Heart left ventricle (tissue), 13 donors: Measurements from ENCODE around the gene C13orf42.

Experiments used
- CTCF ChIP-seq, 12 donors: fragments of 200-600 bp; sonication (generic) in 4 of 12; IDR thresholded peaks; one replicate each; pipeline versions ENCODE4 v1.5.0 to v1.8.0; 2018 to 2022; ENCODE audit warnings: antibody characterized with exemption in 12 of 12, mild to moderate bottlenecking in 5 of 12
- POLR2A ChIP-seq, 2 donors: fragments of 450-650 bp; IDR thresholded peaks; one replicate each; pipeline ENCODE4 v1.6.1; 2017; ENCODE audit warnings: antibody characterized with exemption in 2 of 2, mild to moderate bottlenecking in 2 of 2, moderate library complexity in 2 of 2
- donor health status: ischemic (EF 13 %, LVEDD 7.1; RV severe dilation, severe dysfunction).
- donor health status: DM: no; HTN: yes; CAD: no.
- donor health status: DM: no; HTN: no; CAD: no.
- donor health status: ischemic (EF 25% LVEDD 6.9; RV normal size, moderate dysfunction).
- donor health status: ischemic (EF 25% LVEDD 5.7; RV mildly dilated, moderate dysfunction).
- donor health status: ischemic (EF 35%, LVEDD 5.7; RV mildly dilated, moderate dysfunction).
- donor health status: nonischemic (EF 11% LVEDD 7.7; RV severe dilation, severe dysfunction).
- donor health status: DM: yes; HTN: yes; CAD: no.
- donor health status: PGD.
- donor health status: ischemic (EF 29% LVEDD 5.4; RV normal size, mild dysfunction).
- donor health status: nonischemic (EF 23%, LVEDD 6.1; RV moderate dilation, normal function).

DNA sequence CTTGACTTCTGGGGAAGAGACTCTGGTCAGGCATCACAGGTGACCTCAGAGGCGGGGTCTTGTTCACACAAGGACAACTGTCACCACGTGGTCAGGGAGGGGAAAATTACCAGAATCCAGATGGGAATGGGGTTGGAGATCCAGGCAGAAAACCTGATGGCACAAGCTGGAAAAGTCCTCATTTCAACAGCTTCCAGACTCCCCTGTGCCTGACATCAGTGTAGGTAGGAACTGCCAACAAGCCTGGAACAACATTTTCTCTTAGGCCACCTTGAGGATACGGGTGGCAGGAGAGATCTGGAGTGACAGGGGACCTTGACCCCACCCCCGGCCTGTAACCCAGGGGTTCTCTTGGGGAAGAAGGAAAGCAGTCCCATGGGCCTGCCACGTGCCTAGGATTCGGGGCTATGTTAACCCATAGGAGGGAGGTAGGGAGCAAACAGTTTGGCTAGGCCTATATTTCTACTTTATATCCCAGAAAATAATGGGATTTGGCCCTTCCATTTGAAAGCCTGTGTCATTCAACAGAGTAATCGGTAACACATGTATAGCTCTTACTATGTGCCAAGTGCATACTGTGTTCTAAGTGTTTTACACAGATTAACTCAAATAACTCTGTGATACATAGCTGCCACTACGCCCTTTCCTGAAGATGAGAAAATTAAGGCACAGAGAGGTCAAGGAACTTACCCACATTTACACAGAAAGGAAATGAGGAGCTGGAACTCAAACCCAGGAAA is 44.9 kb upstream of the C13orf42 start:
- TF ChIP-seq CTCF (IDR thresholded peaks at IDR 0.05) (no peak), POLR2A (IDR thresholded peaks at IDR 0.05) (no peak)
